GM18517 (cell line): ENCODE results near the gene RNGTT.
"Not testable (repeated sequence)": the region's sequence is repeated elsewhere in the genome, so short reads cannot be mapped to it uniquely, and the experiment has no call there.

ENCODE experiments used
- ATAC-seq: cut with Tn5 transposase; IDR thresholded peaks from one replicate; pipeline ENCODE4 v1.9.1; 2021; ENCODE audit warnings: mild to moderate bottlenecking, moderate library complexity; ENCODE audit not compliant: unreplicated experiment

Gene RNGTT

DNA sequence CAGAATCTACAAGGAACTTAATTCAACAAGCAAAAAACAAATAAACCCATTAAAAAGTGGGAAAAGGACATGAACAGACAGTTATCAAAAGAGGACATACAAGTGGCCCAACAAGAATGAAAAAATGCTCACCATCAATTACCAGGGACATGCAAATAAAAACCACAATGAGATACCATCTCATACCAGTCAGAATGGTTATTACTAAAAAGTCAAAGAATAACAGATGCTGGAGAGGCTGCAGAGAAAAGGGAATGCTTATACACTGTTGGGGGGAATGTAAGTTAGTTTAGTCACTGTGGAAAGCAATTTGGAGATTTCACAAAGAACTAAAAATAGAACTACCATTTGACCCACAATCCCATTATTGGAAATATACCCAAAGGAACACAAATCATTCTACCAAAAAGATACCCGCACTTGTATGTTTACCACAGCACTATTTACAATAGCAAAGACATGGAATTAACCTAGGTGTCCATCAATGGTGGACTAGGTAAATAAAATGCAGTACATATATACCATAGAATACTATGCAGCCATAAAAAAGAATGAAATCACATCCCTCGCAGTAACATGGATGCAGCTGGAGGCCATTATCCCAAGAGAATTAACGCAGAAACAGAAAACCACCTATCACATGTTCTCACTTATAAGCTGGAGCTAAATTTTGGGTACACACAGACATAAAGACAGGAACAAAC lies 48.4 kb downstream of the RNGTT start:
- ATAC-seq: no peak

DNA sequence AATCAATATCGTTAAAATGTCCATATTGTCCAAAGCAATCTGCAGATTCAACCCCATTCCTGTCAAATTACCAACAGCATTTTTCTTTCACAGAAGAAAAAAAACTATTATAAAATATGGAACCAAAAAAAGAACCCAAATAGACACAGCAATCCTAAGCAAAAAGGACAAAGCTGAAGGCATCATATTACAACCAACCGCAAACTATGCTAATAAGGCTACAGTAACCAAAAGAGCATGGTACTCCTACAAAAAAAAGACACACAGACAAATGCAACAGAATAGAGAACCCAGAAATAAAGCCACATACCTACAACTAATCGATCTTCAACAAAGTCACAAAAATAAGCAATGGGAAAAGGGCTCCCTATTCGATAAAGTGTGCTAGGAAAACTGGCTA lies 49.2 kb downstream of the RNGTT start:
- ATAC-seq: no peak

DNA sequence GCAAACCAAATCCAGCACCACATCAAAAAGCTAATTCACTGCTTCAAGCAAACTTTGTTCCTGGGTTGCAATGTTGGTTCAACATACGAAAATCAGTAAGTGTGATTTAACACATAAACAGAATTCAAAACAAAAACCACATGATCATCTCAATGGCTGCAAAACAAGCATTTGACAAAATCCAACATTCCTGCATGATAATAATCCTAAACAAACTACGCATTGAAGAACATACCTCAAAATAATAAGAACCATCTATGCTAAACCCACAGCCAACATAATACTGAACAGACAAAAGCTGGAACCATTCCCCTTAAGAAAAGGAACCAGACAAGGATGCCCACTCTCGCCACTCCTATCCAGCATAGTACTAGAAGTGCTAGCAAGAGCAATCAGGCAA lies 49.9 kb downstream of the RNGTT start:
- ATAC-seq: no peak

DNA sequence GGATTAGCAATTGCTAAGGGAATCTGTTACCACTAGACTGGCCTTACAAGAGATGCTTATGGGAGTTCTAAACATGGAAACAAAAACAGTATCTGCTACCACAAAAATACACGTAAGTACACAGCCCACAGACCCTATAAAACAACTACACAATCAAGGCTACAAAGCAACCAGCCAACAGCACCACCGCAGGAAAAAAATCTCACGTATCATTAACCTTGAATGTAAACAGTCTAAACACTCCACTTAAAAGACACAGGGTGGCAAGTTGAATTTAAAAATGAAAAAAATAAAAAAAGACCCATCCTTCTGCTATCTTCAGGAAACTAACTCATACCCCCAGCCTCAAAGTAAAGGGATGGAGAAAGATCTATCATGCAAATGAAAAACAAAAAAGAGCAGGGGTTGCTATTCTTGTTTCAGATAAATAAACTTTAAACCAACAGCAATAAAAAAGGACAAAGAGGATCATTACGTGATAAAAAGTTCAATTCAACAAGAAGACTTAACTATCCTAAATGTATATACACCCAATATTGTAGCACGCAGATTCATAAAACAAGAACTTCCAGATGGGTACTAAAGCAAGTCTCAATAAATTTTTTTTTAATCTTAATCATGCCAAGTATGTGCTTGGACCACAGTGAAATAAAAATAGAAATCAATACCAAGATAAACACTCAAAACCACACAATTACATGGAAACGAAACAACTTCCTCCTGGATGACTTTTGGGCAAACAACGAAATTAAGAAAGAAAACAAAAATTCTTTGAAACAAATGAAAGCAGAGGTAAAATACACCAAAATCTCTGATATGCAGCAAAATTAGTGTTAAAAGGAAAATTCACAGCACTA lies 52.3 kb downstream of the RNGTT start:
- ATAC-seq: no peak

DNA sequence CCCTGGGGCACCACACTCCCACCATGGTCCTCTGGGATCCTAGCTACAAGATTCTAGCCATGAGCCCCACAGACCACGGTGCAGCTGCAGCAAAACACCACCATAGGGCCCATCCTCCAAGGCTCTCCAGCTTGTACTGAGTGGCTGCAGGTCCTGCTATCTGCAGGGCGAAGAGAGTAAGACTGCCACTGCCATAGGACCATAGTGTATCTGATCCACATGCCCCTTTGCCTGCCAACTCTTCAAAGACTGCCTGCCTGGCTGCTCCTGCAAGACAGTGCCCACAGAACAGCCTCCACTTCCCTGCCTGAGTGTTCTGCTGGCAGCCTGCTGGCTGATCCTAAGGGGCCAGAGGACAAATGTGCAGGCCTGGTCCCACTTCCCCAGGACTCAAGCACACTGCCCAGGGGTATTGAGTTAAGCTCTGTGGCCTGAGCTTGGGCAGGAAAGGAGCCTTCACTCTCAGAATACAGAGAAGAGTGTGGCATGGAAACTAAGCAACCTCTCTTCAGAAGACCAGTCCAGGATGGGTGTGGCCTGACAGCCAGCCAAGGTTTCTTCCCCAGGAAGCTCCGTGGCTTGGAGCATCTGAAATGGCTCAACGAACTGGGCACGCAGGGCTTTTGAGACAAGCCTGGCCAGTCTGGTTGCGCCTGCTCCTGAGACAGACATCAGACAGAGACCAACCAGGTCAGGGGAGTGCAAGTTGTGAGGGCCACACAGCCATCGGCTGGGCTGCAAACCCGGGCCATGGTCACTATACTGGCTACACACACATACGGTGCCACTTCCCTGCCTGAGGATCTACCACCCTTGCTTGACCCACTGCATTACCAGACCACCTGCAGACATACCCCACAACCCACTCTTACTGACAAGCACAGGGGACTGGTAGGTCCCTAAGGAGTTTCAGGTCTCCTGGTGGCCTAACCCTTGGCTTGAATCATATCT lies 54.5 kb downstream of the RNGTT start:
- ATAC-seq: no peak

DNA sequence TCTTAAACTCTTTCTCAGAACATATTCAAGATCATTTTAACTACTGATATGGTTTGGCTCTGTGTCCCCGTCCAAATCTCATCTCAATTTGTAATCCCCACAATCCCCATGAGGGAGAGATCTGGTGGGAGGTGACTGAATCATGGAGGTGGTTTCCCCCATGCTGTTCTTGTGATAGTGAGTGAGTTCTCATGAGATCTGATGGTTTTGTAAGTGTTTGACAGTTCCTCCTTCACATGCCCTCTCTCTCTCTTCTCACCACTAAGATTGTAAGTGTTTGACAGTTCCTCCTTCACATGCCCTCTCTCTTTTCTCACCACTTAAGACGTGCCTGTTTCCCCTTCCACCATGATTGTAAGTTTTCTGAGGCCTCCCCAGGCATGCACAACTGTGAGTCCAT lies 56.3 kb downstream of the RNGTT start:
- not testable (repeated sequence) for ATAC-seq

DNA sequence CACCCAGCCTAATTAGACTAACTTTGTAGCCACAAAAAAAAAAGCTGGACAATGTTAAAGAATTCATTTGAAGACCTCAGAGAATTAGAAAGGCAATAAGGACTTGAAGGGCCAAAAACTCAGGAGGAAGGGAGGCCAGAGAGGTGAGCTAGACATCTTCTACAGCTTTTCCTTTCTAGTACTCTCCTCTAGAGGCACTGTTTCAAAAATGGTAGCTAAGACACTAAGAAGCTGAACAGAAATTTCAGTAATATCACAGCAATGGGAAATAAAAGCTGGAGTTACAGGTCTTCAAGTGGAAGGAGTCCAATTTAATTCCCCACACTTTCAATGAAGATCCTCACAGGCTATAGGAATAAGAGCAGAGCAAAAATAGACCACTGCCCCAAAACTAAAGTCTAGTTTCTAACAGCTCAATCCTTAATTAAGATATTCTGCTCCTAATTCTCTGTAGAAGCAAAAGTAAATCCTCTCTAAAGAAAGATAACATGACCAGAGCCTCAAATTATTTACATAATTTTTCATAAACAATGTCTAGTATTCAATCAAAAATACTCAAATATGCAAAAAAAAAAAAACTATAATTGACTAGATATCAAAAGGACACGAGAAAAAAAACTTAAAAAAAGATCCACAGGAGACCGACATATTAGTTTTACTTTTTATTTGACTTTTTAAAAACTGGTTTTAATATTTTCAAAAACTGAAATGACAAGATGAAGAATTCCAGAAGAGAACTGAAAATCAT lies 63.7 kb downstream of the RNGTT start:
- ATAC-seq: no peak

DNA sequence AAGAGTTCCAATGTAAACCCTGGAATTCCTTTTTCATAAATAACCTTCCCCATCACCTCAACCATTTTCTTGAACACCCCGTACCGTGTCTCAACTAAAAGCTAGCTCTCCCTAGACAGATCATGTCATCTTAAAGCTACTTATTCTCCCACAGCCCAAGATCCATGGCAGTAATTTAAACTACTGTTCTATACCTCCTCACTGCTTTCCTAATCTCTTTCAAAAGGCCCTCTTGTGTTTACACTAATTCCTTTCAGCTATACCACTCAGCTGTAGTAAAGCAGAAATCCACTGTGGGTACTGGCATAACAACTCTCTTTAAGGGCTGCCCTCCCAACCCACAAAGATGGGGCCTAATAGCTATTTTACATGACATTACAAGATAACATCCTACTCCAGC lies 67.5 kb downstream of the RNGTT start:
- no peak for ATAC-seq

DNA sequence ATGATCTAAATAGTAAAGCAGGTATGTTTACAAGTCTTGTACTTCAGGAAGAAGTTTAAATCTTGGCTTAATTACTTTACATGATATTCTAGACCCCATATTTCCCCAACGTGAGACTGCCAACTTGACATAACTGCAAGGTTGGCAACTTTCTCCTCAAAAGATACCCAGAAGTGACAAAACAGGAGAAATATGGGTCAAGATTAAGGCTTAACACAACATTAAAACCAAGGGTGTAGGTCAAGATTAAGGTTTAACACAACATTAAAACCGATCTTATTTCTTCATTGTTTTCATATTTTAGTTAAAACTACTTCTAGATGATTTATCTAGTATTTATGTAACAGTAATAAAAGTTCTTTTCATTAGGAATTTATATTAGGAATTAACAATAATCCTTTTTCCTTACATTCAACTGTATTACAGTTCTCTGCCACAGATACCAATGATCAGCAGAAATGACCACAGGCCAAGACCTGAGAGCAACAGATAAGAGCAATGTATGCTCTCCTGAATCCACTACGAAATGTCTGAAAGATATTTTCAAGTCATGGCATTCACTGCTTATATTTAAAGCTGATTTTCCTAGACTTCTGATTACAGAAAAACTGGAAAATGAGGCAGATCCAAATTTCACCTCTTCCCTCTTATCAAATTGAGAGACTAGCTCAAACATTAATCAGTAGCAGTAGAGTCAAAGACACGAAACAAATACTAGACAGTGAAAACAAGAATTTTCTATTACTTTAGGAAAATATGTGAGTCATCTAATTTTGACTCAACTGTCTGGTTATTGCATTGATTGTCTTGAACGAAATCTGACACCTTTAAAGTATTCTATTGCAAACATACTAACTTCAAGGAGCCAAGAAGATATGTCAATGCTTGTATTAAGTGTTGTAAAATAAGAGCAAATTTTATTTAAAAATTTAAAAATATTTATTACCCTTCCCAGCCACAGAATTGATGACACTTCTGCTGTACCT lies 72.3 kb downstream of the RNGTT start:
- ATAC-seq: no peak

DNA sequence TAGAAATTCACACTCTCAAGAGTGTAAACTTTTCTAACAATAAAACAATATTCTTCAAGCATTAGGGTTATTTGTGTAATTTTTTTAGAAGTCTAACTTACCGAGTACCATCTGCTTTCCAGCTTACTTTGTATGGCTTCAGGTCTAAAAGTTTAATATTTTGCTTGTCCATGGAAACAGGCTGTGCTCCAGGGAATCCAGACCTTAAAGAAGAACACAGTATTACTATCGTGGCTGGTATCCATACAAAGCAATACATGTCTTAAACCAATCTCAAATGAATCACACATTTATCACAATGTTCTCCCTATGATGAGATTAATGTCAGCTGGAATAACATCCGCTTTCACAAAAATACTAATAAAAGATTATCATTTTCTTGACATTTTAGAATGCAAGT lies 73.0 kb downstream of the RNGTT start:
- ATAC-seq: no peak

DNA sequence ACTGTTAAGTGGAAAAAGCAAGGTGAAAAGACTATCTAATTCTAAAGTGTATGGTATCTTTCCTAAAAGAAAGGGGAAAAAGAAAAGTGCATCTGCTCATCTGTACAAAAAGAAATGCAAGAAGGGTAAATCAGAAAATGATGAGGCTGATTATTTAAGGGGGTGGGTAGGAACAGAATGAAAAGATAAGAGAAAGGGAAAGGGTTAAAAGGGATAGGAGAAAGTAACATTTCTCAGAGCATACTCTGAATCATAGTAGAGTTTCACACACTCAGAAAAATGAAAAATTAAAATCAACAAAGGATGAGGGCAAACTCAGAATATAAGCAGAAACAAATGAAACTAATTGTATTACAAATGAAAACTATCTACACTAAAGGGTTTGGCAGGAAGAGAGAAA lies 79.1 kb downstream of the RNGTT start:
- ATAC-seq: no peak

DNA sequence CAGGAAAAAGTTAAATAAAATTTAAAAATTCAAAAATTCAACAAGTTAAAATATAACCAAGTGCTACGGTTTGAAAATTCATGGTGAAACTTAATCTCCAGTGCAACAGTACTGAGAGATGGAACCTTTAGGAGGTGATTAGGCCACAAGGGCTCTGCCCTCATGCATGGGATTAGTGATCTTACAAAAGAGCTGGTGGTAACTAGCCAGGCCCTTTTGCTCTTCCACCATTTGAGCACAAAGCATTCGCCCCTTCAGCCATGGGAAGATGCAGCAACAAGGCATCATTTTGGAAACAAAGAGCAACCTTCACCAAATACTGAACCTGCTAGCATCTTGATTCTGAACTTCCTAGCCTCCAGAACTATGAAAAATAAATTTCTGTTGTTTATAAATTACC lies 80.9 kb downstream of the RNGTT start:
- ATAC-seq: no peak

DNA sequence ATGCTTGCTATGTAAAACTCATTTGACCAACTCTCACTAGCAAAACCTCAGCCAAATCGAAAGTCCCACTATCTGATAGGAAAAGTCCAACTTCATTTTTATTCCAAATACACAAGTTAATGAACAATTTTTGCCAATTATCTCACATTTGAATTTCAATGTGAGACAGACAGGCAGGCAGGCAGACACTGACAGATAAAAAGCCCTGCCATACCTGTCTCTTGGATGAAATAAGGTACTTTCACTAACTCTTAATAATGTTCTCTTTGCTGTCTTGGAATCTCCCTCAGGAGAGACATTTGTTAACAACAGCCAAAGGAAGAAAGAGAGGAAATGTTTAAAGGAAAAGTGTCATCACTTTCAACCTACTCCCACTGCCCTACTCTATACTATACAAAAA lies 82.0 kb downstream of the RNGTT start:
- ATAC-seq: no peak

DNA sequence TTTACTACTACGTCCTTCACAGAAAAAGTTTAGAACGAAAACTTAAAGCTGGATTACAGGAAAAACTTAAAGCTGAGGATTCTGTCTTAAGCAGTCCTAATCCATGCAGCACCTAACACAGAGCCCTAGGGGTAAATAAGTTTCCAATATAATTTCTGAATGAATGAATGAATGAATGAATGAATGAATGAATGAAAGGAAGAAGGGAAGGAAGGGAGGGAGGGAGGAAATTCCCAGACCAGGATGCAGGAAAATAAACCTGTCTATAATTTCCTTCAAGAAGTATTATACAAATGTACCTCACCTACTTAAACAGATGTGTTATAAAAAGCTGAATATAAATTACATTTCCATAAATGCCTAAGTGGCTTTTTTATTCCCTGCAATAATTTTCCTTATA lies 83.4 kb downstream of the RNGTT start:
- ATAC-seq: no peak

DNA sequence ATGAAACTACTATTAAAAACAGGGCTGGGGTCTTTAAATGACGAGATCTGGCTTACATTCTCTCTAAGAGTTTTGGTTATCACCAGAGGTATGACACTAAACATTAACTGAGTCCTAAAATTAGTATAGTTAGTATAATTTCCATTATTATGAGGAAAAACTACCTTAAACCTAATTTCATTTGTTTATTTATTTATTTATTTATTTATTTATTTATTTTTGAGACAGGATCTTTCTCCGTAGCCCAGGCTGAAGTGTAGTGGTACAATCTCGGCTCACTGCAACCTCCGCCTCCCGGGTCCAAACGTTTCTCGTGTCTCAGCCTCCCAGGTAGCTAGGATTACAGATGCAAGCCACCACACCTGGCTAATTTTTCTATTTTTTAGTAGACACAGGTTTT lies 85.5 kb downstream of the RNGTT start:
- no peak for ATAC-seq

DNA sequence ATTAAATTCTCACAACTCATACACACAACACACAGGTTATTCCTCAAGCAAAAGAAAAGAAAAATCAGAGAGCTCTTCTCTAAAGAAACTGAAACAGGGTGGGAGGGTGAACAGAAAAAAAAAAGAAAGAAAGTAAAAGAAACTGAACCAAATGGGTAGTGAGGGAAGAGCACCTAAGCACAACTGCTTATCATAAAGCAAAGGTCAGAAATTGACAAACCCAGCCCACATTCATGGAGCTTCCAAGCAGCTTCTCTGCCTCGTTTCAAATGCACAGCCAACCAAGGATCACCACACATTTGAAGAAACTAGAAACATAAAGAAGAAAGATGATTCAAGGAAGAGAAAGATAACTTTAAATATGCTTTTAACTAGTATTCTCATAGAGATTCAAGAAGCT lies 90.5 kb downstream of the RNGTT start:
- no peak for ATAC-seq

DNA sequence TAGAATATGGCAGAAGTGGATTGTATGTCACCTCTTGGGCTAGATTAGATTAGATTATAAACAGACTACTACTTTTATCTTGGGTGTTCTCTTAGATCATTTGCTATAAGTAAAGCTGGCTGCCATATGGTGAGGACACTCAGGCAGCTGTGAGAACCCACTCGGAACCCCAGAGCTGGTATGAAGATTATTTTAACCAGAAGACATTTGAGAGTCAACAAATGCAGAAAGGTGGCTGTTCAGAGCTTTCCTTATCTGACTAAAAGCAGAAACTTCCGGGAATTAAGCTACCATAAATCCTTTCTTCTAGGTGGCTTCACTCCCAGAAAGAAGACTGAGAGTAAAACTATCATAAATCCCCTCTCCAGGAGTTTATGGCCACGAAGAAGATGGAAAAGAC lies 91.9 kb downstream of the RNGTT start:
- no peak for ATAC-seq

DNA sequence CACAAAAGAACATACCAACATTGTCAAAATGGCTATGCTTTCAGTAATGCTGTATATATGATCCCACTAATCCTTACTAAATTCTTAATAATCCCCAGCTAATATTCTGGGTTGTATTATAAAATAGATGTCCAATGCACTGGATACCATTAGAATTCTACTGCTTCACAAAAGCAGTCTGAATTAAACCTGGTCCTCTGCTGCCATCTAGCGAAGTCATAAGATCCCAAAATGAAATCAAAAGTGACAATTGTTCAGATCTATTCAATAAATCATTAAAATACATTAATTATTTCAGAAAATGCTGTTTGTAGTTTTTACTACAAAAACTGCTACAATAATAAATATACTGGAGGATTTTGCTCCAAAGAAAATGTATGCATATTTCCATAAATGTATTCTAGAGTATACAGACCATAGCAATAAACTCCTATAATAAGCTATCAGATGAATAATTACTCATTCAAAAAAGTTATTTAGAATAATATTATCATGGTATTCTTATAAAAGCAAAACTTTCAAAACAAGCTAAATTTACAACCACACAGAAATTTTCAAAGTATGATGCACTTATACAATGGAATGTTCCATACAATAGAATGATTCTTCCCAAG lies 92.6 kb downstream of the RNGTT start:
- ATAC-seq: no peak
